Sigmoid colon (tissue), 4 donors: Measurements from ENCODE around the gene FAM110C.

Experiments used
- CTCF ChIP-seq, 4 experiments: fragments of 450-650 bp in 3 of 4; fragments of 200-600 bp in 1 of 4; IDR thresholded peaks; one replicate each; pipeline ENCODE4 v1.5.1; 2016 to 2019; ENCODE audit warnings: antibody characterized with exemption in 4 of 4, mild to moderate bottlenecking in 3 of 4, moderate library complexity in 2 of 4
- EP300 ChIP-seq, 4 donors: sonication (generic); formaldehyde crosslinking; IDR thresholded peaks; one replicate each; pipeline ENCODE4 v1.6.1; 2017; ENCODE audit warnings: antibody characterized with exemption in 4 of 4
- POLR2A ChIP-seq, 2 donors: fragments of 450-650 bp; IDR thresholded peaks; one replicate each; pipeline ENCODE4 v1.6.1; 2016; ENCODE audit warnings: antibody characterized with exemption in 2 of 2, mild to moderate bottlenecking in 2 of 2, moderate library complexity in 2 of 2
- POLR2AphosphoS5 ChIP-seq, 4 donors: sonication (generic); formaldehyde crosslinking; IDR thresholded peaks; one replicate each; pipeline ENCODE4 v1.6.1; 2017; ENCODE audit warnings: antibody characterized with exemption in 4 of 4

GRCh38 chr2:46131-46470 lies 204 bp downstream of the FAM110C start:
- TF ChIP-seq EP300 (IDR thresholded peaks at IDR 0.05) (no peak), CTCF (IDR thresholded peaks at IDR 0.05) (no peak), POLR2A (IDR thresholded peaks at IDR 0.05) (no peak), POLR2AphosphoS5 (IDR thresholded peaks at IDR 0.05) (no peak)
